ENCODE data around the gene TGIF2. TPM values are rescaled to one million over a fixed set of nuclear protein-coding genes. Genes with fewer than 3 reads are reported as not detected.

Gene TGIF2
- total and polyA plus RNA-seq, 2 donors (not counting 3 experiments of a cell fraction or from before 2014, with no cell fraction given), result 18.9 to 21.0 TPM

- H3K79me2 ChIP-seq (ENCODE audit: control insufficient read depth, insufficient read depth, low read length), result no peaks in the 10 kb centered on the region
- no peak overlapping the region for H2AFZ ChIP-seq (ENCODE audit: low read depth, low read length)
- intact Hi-C loops (cut with micrococcal nuclease), result no loop called here
- H3K9me1 ChIP-seq (replicated peaks; ENCODE audit: control insufficient read depth, extremely low read depth, insufficient read depth, low read length), result no peaks in the 10 kb centered on the region
- ChIA-PET CTCF (interaction anchor here (0.8 kb wide), 1 partner anchor 14 kb away, joined by 3 read pairs; no protein-coding TSS in a partner anchor), POLR2A (interaction anchor here (0.6 kb wide), 1 partner anchor 14 kb away, joined by 7 read pairs; no protein-coding TSS in a partner anchor)
- H3K4me2 ChIP-seq (ENCODE audit: insufficient read depth, low read length), result no peak overlapping the region
- no peak for FAIRE-seq
- H3K4me1 ChIP-seq (ENCODE audit: control insufficient read depth, extremely low read depth, insufficient read depth, low read length), result no peaks in the 10 kb centered on the region
- no peaks in the 10 kb centered on the region for H3K27me3 ChIP-seq (ENCODE audit: control insufficient read depth in 2 of 2, insufficient read depth in 2 of 2, low read length in 2 of 2)
- H3K4me3 ChIP-seq (replicated peaks in 1 of 3; ENCODE audit: insufficient read depth in 1 of 3, low read depth in 1 of 3, low read length in 3 of 3), result no peak overlapping the region
- no TSS peak for BruUV-seq (replicated peaks)
- dilution Hi-C loops (cut with MboI; ENCODE audit: extremely low pct_ligation_motif_present, low sequenced_read_pairs), result no loop called here
- no peaks in the 10 kb centered on the region for H4K20me1 ChIP-seq (replicated peaks; ENCODE audit: control insufficient read depth, extremely low read depth, insufficient read depth, low read length)
- TF ChIP-seq CTCF (IDR thresholded peaks at IDR 0.05; ENCODE audit: extremely low read depth in 1 of 2, insufficient read depth in 1 of 2, low read depth in 1 of 2, low read length in 2 of 2), result no peak
- TF ChIP-seq POLR2A (IDR thresholded peaks at IDR 0.05; ENCODE audit: low read depth, low read length), result no peak
- no peak for TF ChIP-seq MYC (IDR thresholded peaks at IDR 0.05; ENCODE audit: low read depth, low read length)
- TF ChIP-seq MAX (IDR thresholded peaks at IDR 0.05; ENCODE audit: insufficient read depth, insufficient read length), result no peak
- TF ChIP-seq GATA2 (IDR thresholded peaks at IDR 0.05; ENCODE audit: insufficient read depth, insufficient read length, low read depth, low read length), result no peak
- TF ChIP-seq EZH2 (IDR thresholded peaks at IDR 0.05; ENCODE audit: borderline replicate concordance, low read depth, low read length, severe bottlenecking), result no peak
- TF ChIP-seq JUN (IDR thresholded peaks at IDR 0.05; ENCODE audit: borderline replicate concordance, insufficient read depth, insufficient read length, low read depth), result no peak
- TF ChIP-seq FOS (IDR thresholded peaks at IDR 0.05; ENCODE audit: borderline replicate concordance, insufficient read depth, low read length), result no peak
- no peaks in the 10 kb centered on the region for H3K9me3 ChIP-seq (replicated peaks; ENCODE audit: control insufficient read depth, insufficient read depth, low read length)
- H3K9ac ChIP-seq (replicated peaks; ENCODE audit: extremely low read depth, insufficient read depth, low read length), result no peak overlapping the region
- no peaks in the 10 kb centered on the region for H3K36me3 ChIP-seq (ENCODE audit: control insufficient read depth in 2 of 2, extremely low read depth in 1 of 2, insufficient read depth in 2 of 2, low read length in 2 of 2)
- DNase-seq (ENCODE audit: low read depth, low spot score), result no peak
- H3K27ac ChIP-seq (ENCODE audit: insufficient read depth, low read depth, low read length), result no peak overlapping the region
Measured at GRCh38 chr20:36641506-36641843, 68.1 kb downstream of the TGIF2 start.
